ENCODE results near the gene SMYD3. TPM values are rescaled to one million over a fixed set of nuclear protein-coding genes. Genes with fewer than 3 reads are reported as not detected.

Gene SMYD3
- total RNA-seq, 5 donors from 2014 or later (not counting 1 experiment from before 2014, with no cell fraction given) = 17.7 to 37.8 (median 21.9) TPM

- Histone ChIP-seq H3K4me3 (ENCODE audit: control insufficient read depth in 1 of 2, extremely low read depth in 1 of 2, low read length in 1 of 2) (no peak overlapping the region), H3K4me1 (ENCODE audit: control insufficient read depth in 1 of 2, extremely low read depth in 1 of 2, insufficient read depth in 2 of 2, low read length in 2 of 2) (peaks cover 0 to 11% of the 10 kb centered on the region in 2 experiments), H3K9me3 (peaks cover 2% of the 10 kb centered on the region), H3K27me3 (replicated peaks in 1 of 2; ENCODE audit: control insufficient read depth in 2 of 2, extremely low read depth in 1 of 2, insufficient read depth in 2 of 2, low read length in 1 of 2) (no peaks in the 10 kb centered on the region), H3K27ac (ENCODE audit: low read length) (no peak overlapping the region), H3K36me3 (ENCODE audit: control insufficient read depth in 2 of 2, extremely low read depth in 1 of 2, insufficient read depth in 1 of 2, low read length in 1 of 2) (no peaks in the 10 kb centered on the region)
- ChIA-PET CTCF (no interaction called here), POLR2A (no interaction called here)
- peaks cover 7 to 17% (median 10%) of the 10 kb centered on the region in 3 donors for H3K9me3 Mint-ChIP-seq
- no peak overlapping the region for H3K27ac Mint-ChIP-seq
- WGBS (ENCODE audit: insufficient coverage) = 100% methylated on average over 1 of the region's 2 CpGs
- H3K27me3 Mint-ChIP-seq = no peaks in the 10 kb centered on the region
- no peak for DNase-seq
- ATAC-seq (replicated peaks in 1 of 4) = no peak
- no peaks in the 10 kb centered on the region for H3K36me3 Mint-ChIP-seq
- H3K4me1 Mint-ChIP-seq = peaks cover 5 to 13% (median 8%) of the 10 kb centered on the region in 3 donors
- no peak overlapping the region for H3K4me3 Mint-ChIP-seq
These were observed 23.4 kb upstream of the SMYD3 start for GRCh38 chr1:246530482-246530881.

DNA sequence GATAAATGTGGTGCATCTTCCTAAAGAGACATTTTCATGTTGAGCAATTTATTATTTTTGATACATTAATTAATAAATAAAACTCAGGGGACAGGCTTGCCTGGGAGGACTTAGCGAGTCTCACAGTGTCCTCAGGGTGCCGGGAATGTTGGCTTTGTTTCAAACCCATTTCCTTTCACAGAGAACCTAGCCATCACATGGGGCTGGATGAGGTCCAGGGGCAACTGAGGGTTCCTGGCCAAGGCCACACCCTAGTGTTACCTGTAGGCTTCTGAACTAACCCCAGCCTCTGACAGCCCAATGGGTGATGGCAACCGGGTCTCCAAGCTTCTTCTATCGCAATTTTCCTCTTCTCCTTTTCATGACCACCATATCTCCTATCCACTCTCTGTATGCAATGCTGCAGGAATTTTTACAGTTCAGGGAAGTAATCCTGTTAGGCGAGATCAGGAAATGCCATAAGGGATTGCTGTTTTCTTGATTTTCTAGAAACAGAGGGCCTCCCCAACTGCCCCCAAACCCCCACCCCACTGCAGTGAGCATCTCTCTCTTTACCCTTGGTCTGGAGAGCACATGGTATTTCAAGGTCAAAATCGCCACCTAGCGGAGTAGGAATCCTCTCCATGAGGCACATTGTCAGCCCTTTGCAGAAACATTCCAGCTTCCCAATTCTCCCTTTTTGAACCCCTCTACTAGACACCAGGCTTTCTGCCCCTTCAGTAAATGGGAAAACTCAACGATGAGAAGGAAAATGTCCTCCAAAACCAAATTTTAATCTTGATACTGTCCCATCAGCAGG is 22.1 kb upstream of the SMYD3 start:
- no peak for ATAC-seq (replicated peaks in 1 of 4)
- H3K9me3 ChIP-seq = peaks cover 2% of the 10 kb centered on the region

DNA sequence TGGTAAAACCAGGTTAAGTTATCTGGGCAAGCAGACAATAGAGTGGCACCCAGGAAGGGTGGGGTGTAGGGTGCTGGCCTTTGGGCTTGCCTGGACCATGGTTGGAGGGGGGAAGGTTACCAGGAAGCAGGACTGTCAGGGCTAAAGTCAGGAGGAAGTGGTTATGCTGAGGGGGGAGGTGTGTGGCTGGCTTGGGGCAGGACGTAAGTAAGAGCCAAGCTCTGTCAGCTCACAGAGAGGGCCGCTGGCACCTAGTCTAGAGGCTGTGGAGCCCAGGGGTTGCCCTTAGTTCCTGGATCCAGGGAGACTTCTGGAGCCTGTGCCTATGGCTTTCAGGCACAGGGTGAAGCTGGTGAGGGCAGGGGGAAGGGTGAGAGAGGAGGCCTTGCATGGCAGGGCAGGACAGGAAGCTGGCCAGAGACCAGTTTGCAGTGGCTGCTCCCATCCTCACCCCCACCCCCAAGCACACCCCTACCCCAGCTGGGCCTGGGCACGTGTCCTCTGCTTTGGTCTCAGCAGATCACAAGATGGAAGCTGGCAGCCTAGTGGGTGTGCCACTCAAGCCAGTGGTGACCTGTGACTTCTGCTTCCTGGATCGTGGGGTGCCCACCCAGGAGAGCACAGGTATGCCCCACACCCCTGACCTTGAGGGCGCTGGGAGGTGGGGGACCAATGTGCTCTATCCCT is 20.5 kb upstream of the SMYD3 start:
- Mint-ChIP-seq H3K27ac (peak overlapping the region; percentile 51 to 84), H3K27me3 (no peaks in the 10 kb centered on the region), H3K4me3 (no peak overlapping the region), H3K9me3 (peaks cover 7 to 17% (median 10%) of the 10 kb centered on the region in 3 donors), H3K36me3 (no peaks in the 10 kb centered on the region), H3K4me1 (peaks cover 5 to 13% (median 8%) of the 10 kb centered on the region in 3 donors)
- no peak for DNase-seq
- peak in 1 of 4 experiments; percentile 23 for ATAC-seq (replicated peaks in 1 of 4)
- Histone ChIP-seq H3K4me3 (ENCODE audit: control insufficient read depth in 1 of 2, extremely low read depth in 1 of 2, low read length in 1 of 2) (no peak overlapping the region), H3K9me3 (peaks cover 2% of the 10 kb centered on the region), H3K27me3 (replicated peaks in 1 of 2; ENCODE audit: control insufficient read depth in 2 of 2, extremely low read depth in 1 of 2, insufficient read depth in 2 of 2, low read length in 1 of 2) (no peaks in the 10 kb centered on the region), H3K4me1 (ENCODE audit: control insufficient read depth in 1 of 2, extremely low read depth in 1 of 2, insufficient read depth in 2 of 2, low read length in 2 of 2) (peaks cover 0 to 11% of the 10 kb centered on the region in 2 experiments), H3K36me3 (ENCODE audit: control insufficient read depth in 2 of 2, extremely low read depth in 1 of 2, insufficient read depth in 1 of 2, low read length in 1 of 2) (no peaks in the 10 kb centered on the region), H3K27ac (ENCODE audit: low read length) (no peak overlapping the region)
- 33% methylated on average over 4 of the region's 5 CpGs for WGBS (ENCODE audit: insufficient coverage)
- POLR2A ChIA-PET = interaction anchor here in 1 of 2 donors (0.6 kb wide), 1 partner anchor 194 kb away, joined by 6 read pairs; no protein-coding TSS in a partner anchor
- CTCF ChIA-PET = no interaction called here

More for the DNA sequence above, 22.1 kb upstream of the SMYD3 start:
- Mint-ChIP-seq H3K27me3 (no peaks in the 10 kb centered on the region), H3K36me3 (no peaks in the 10 kb centered on the region), H3K4me3 (no peak overlapping the region), H3K9me3 (peaks cover 7 to 17% (median 10%) of the 10 kb centered on the region in 3 donors), H3K27ac (no peak overlapping the region), H3K4me1 (peaks cover 5 to 13% (median 8%) of the 10 kb centered on the region in 3 donors)
- no peak for DNase-seq
- ChIA-PET POLR2A (interaction anchor here in 1 of 2 donors (0.6 kb wide), 1 partner anchor 45 kb away, joined by 3 read pairs; no protein-coding TSS in a partner anchor), CTCF (interaction anchor here in 1 of 2 donors (0.7 kb wide), 1 partner anchor 1110 kb away, joined by 3 read pairs; no protein-coding TSS in a partner anchor)
- no peaks in the 10 kb centered on the region for H3K36me3 ChIP-seq (ENCODE audit: control insufficient read depth in 2 of 2, extremely low read depth in 1 of 2, insufficient read depth in 1 of 2, low read length in 1 of 2)
- 79% methylated on average over 6 of the region's 8 CpGs for WGBS (ENCODE audit: insufficient coverage)
- H3K4me3 ChIP-seq (ENCODE audit: control insufficient read depth in 1 of 2, extremely low read depth in 1 of 2, low read length in 1 of 2) = no peak overlapping the region
- H3K4me1 ChIP-seq (ENCODE audit: control insufficient read depth in 1 of 2, extremely low read depth in 1 of 2, insufficient read depth in 2 of 2, low read length in 2 of 2) = peaks cover 0 to 11% of the 10 kb centered on the region in 2 experiments
- no peaks in the 10 kb centered on the region for H3K27me3 ChIP-seq (replicated peaks in 1 of 2; ENCODE audit: control insufficient read depth in 2 of 2, extremely low read depth in 1 of 2, insufficient read depth in 2 of 2, low read length in 1 of 2)
- no peak overlapping the region for H3K27ac ChIP-seq (ENCODE audit: low read length)

- ChIA-PET POLR2A (interaction anchor here in 1 of 2 donors (0.6 kb wide), 1 partner anchor 194 kb away, joined by 6 read pairs; no protein-coding TSS in a partner anchor), CTCF (no interaction called here)
- Mint-ChIP-seq H3K36me3 (no peaks in the 10 kb centered on the region), H3K27me3 (no peaks in the 10 kb centered on the region), H3K4me3 (no peak overlapping the region), H3K27ac (no peak overlapping the region), H3K9me3 (peaks cover 7 to 17% (median 10%) of the 10 kb centered on the region in 3 donors), H3K4me1 (peaks cover 5 to 13% (median 8%) of the 10 kb centered on the region in 3 donors)
- H3K27me3 ChIP-seq (replicated peaks in 1 of 2; ENCODE audit: control insufficient read depth in 2 of 2, extremely low read depth in 1 of 2, insufficient read depth in 2 of 2, low read length in 1 of 2) = no peaks in the 10 kb centered on the region
- no peak overlapping the region for H3K4me3 ChIP-seq (ENCODE audit: control insufficient read depth in 1 of 2, extremely low read depth in 1 of 2, low read length in 1 of 2)
- no peak for ATAC-seq (replicated peaks in 1 of 4)
- WGBS (ENCODE audit: insufficient coverage) = 87% methylated on average over 7 of the region's 7 CpGs
- H3K9me3 ChIP-seq = peaks cover 2% of the 10 kb centered on the region
- DNase-seq = no peak
- H3K4me1 ChIP-seq (ENCODE audit: control insufficient read depth in 1 of 2, extremely low read depth in 1 of 2, insufficient read depth in 2 of 2, low read length in 2 of 2) = peaks cover 0 to 11% of the 10 kb centered on the region in 2 experiments
- H3K36me3 ChIP-seq (ENCODE audit: control insufficient read depth in 2 of 2, extremely low read depth in 1 of 2, insufficient read depth in 1 of 2, low read length in 1 of 2) = no peaks in the 10 kb centered on the region
- H3K27ac ChIP-seq (ENCODE audit: low read length) = no peak overlapping the region
These were observed 19.8 kb upstream of the SMYD3 start for GRCh38 chr1:246526915-246527314.

DNA sequence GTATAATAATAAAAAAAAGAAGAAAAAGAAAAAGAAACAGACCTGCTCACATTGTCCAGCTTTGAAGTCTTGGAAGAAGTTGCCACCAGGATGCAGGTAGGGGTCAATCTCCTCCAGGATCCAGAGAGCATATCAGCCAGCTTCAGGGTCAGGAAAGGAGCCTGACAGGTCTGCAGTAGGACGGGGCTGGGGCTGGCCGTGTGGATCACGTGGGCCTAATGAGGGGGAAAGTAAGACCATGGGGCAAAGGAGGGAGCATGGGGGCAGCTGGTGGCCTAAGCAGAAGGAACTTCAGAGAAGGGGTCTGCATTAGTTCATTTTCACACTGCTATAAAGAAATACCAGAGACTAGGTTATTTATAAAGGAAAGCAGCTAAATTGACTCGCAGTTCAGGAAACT is 19.3 kb upstream of the SMYD3 start:
- peaks cover 7 to 16% (median 9%) of the 10 kb centered on the region in 3 donors for H3K9me3 Mint-ChIP-seq
- ATAC-seq (replicated peaks in 1 of 4) (no peak), DNase-seq (no peak)
- no peaks in the 10 kb centered on the region for H3K36me3 Mint-ChIP-seq
- peaks cover 5 to 13% (median 8%) of the 10 kb centered on the region in 3 donors for H3K4me1 Mint-ChIP-seq
- Histone ChIP-seq H3K4me1 (ENCODE audit: control insufficient read depth in 1 of 2, extremely low read depth in 1 of 2, insufficient read depth in 2 of 2, low read length in 2 of 2) (peaks cover 0 to 11% of the 10 kb centered on the region in 2 experiments), H3K27ac (ENCODE audit: low read length) (no peak overlapping the region), H3K27me3 (replicated peaks in 1 of 2; ENCODE audit: control insufficient read depth in 2 of 2, extremely low read depth in 1 of 2, insufficient read depth in 2 of 2, low read length in 1 of 2) (no peaks in the 10 kb centered on the region), H3K9me3 (peaks cover 2% of the 10 kb centered on the region), H3K4me3 (ENCODE audit: control insufficient read depth in 1 of 2, extremely low read depth in 1 of 2, low read length in 1 of 2) (no peak overlapping the region), H3K36me3 (ENCODE audit: control insufficient read depth in 2 of 2, extremely low read depth in 1 of 2, insufficient read depth in 1 of 2, low read length in 1 of 2) (no peaks in the 10 kb centered on the region)
- H3K27me3 Mint-ChIP-seq = no peaks in the 10 kb centered on the region
- POLR2A ChIA-PET = no interaction called here
- H3K4me3 Mint-ChIP-seq = no peak overlapping the region
- no peak overlapping the region for H3K27ac Mint-ChIP-seq
- 87% methylated on average over 3 of the region's 4 CpGs for WGBS (ENCODE audit: insufficient coverage)
- CTCF ChIA-PET = no interaction called here

GRCh38 chr1:246519514-246519913 is 12.4 kb upstream of the SMYD3 start:
- Histone ChIP-seq H3K9me3 (no peaks in the 10 kb centered on the region), H3K36me3 (ENCODE audit: control insufficient read depth in 2 of 2, extremely low read depth in 1 of 2, insufficient read depth in 1 of 2, low read length in 1 of 2) (no peaks in the 10 kb centered on the region), H3K4me3 (ENCODE audit: control insufficient read depth in 1 of 2, extremely low read depth in 1 of 2, low read length in 1 of 2) (no peak overlapping the region), H3K4me1 (ENCODE audit: control insufficient read depth in 1 of 2, extremely low read depth in 1 of 2, insufficient read depth in 2 of 2, low read length in 2 of 2) (no peaks in the 10 kb centered on the region), H3K27ac (ENCODE audit: low read length) (no peak overlapping the region), H3K27me3 (replicated peaks in 1 of 2; ENCODE audit: control insufficient read depth in 2 of 2, extremely low read depth in 1 of 2, insufficient read depth in 2 of 2, low read length in 1 of 2) (peaks cover 0 to 13% of the 10 kb centered on the region in 2 experiments)
- no peaks in the 10 kb centered on the region for H3K36me3 Mint-ChIP-seq
- H3K4me3 Mint-ChIP-seq = no peak overlapping the region
- H3K27ac Mint-ChIP-seq = no peak overlapping the region
- peaks cover 0 to under 1% (median 0%) of the 10 kb centered on the region in 3 donors for H3K4me1 Mint-ChIP-seq
- ATAC-seq (replicated peaks in 1 of 4) (no peak), DNase-seq (no peak)
- ChIA-PET CTCF (no interaction called here), POLR2A (no interaction called here)
- WGBS (ENCODE audit: insufficient coverage) = 100% methylated on average over 1 of the region's 1 CpG
- H3K27me3 Mint-ChIP-seq = no peaks in the 10 kb centered on the region
- peaks cover 0 to 11% (median 9%) of the 10 kb centered on the region in 3 donors for H3K9me3 Mint-ChIP-seq
